CD14-positive monocyte (primary cell): Measurements from ENCODE around the gene KPNA3. TPM values are rescaled to one million over a fixed set of nuclear protein-coding genes. Genes with fewer than 3 reads are reported as not detected.

Experiments used
- DNase-seq, 3 donors: peaks; one replicate each; pipeline ENCODE4 v3.0.0-alpha.2; 2011 to 2022
- H2AFZ ChIP-seq: 2 replicates; pipeline ENCODE4 v1.6.0; 2012; ENCODE audit warnings: mild to moderate bottlenecking, low read depth, low read length, inconsistent platforms; ENCODE audit not compliant: insufficient read depth, poor library complexity, severe bottlenecking
- H3K27ac ChIP-seq, 2 donors: 1 replicate in 1 of 2; 2 replicates in 1 of 2; pipeline ENCODE4 v1.5.1; 2012 to 2013; ENCODE audit warnings: low read length in 2 of 2, control low read depth in 1 of 2, inconsistent platforms in 1 of 2, low read depth in 1 of 2, mild to moderate bottlenecking in 1 of 2
- H3K27me3 ChIP-seq, 2 donors: one replicate each; pipeline versions ENCODE4 v1.6.0 to v1.6.1; 2011 to 2013; ENCODE audit warnings: low read length in 2 of 2; ENCODE audit not compliant: control insufficient read depth in 2 of 2, insufficient read depth in 2 of 2
- H3K36me3 ChIP-seq, 2 donors: replicated peaks in 1 of 2; 1 replicate in 1 of 2; 2 replicates in 1 of 2; pipeline versions ENCODE4 v1.5.1 to v1.6.1; 2012 to 2013; ENCODE audit warnings: low read length in 2 of 2, control low read depth in 1 of 2, inconsistent platforms in 1 of 2, mild to moderate bottlenecking in 1 of 2; ENCODE audit not compliant: insufficient read depth in 2 of 2, control insufficient read depth in 1 of 2
- H3K4me1 ChIP-seq, 2 donors: 1 replicate in 1 of 2; 2 replicates in 1 of 2; pipeline versions ENCODE4 v1.5.1 to v1.6.1; 2012 to 2013; ENCODE audit warnings: low read length in 2 of 2, control low read depth in 1 of 2, inconsistent platforms in 1 of 2, mild to moderate bottlenecking in 1 of 2, moderate library complexity in 1 of 2; ENCODE audit not compliant: insufficient read depth in 2 of 2, control insufficient read depth in 1 of 2
- H3K4me2 ChIP-seq: replicated peaks from 2 replicates; pipeline ENCODE3; 2012; ENCODE audit warnings: low read length, moderate library complexity, mild to moderate bottlenecking; ENCODE audit not compliant: poor library complexity, severe bottlenecking; ENCODE audit errors: extremely low read depth
- H3K4me3 ChIP-seq, 3 experiments: fragments of 200-600 bp in 1 of 3; sonication (generic) in 1 of 3; replicated peaks in 1 of 3; 1 replicate in 2 of 3; 2 replicates in 1 of 3; pipeline ENCODE4 v1.5.1; 2011 to 2013; ENCODE audit warnings: low read length in 3 of 3, mild to moderate bottlenecking in 3 of 3, control low read depth in 2 of 3, low read depth in 2 of 3, inconsistent platforms in 1 of 3, moderate library complexity in 1 of 3
- H3K79me2 ChIP-seq: 2 replicates; pipeline ENCODE4 v1.6.0; 2012; ENCODE audit warnings: mild to moderate bottlenecking, control low read depth, inconsistent platforms, low read length, moderate library complexity; ENCODE audit not compliant: insufficient read depth
- H3K9ac ChIP-seq: 2 replicates; pipeline ENCODE4 v1.6.0; 2017; ENCODE audit warnings: low read length, mild to moderate bottlenecking; ENCODE audit not compliant: insufficient read depth, poor library complexity, severe bottlenecking
- H3K9me3 ChIP-seq, 2 donors: replicated peaks in 1 of 2; 1 replicate in 1 of 2; 2 replicates in 1 of 2; pipeline versions ENCODE4 v1.5.1 to v1.6.1; 2012 to 2013; ENCODE audit warnings: low read length in 2 of 2, control low read depth in 1 of 2; ENCODE audit not compliant: control insufficient read depth in 1 of 2, insufficient read depth in 1 of 2
- H4K20me1 ChIP-seq: 2 replicates; pipeline ENCODE4 v1.6.0; 2012; ENCODE audit warnings: mild to moderate bottlenecking, low read length, control low read depth, moderate library complexity; ENCODE audit not compliant: insufficient read depth
- H3K27ac Mint-ChIP-seq, 7 donors: one replicate each; pipeline ENCODE4 v1.8.0; 2020; ENCODE audit warnings: mild to moderate bottlenecking in 7 of 7, mixed read lengths in 7 of 7, moderate library complexity in 6 of 7, inconsistent platforms in 2 of 7
- H3K27me3 Mint-ChIP-seq, 3 donors: one replicate each; pipeline ENCODE4 v1.8.0; 2021 to 2022; ENCODE audit warnings: low read depth in 3 of 3, mild to moderate bottlenecking in 3 of 3, mixed read lengths in 3 of 3, moderate library complexity in 3 of 3, inconsistent platforms in 1 of 3
- H3K36me3 Mint-ChIP-seq, 2 donors: one replicate each; pipeline ENCODE4 v1.8.0; 2020; ENCODE audit warnings: mixed read lengths in 2 of 2, inconsistent platforms in 1 of 2, mild to moderate bottlenecking in 1 of 2
- H3K4me1 Mint-ChIP-seq: one replicate; pipeline ENCODE4 v1.8.0; 2020; ENCODE audit warnings: mild to moderate bottlenecking, mixed read lengths
- H3K4me3 Mint-ChIP-seq, 2 donors: one replicate each; pipeline ENCODE4 v1.8.0; 2020; ENCODE audit warnings: mild to moderate bottlenecking in 2 of 2, mixed read lengths in 2 of 2, moderate library complexity in 1 of 2
- H3K9me3 Mint-ChIP-seq, 7 donors: one replicate each; pipeline ENCODE4 v1.8.0; 2020 to 2022; ENCODE audit warnings: mixed read lengths in 7 of 7, mild to moderate bottlenecking in 6 of 7, moderate library complexity in 6 of 7, inconsistent platforms in 2 of 7
- WGBS: methylation state at CpG from one replicate; pipeline ENCODE4 v1.1.5; 2013; ENCODE audit warnings: missing lambda C conversion rate; ENCODE audit not compliant: insufficient coverage; 5-methylcytosine and 5-hydroxymethylcytosine counted together
- intact Hi-C, 2 donors: fragments of 100-400 bp; cut with micrococcal nuclease; formaldehyde crosslinking; loops; one replicate each; pipeline versions ENCODE4 v1.15.0 to v1.15.1; 2023
- polyA plus RNA-seq, 3 donors: library from polyadenylated mRNA; depleted of rRNA in 1 of 3; unstranded in 2 of 3; stranded (reverse) in 1 of 3; fragments of 300-500 nt in 2 of 3; fragments of >200 nt in 1 of 3; fragmentation: Illumina TruSeq in 2 of 3; gene quantifications; 1 replicate in 2 of 3; 2 replicates in 1 of 3; pipeline ENCODE4 v1.2.3, GENCODE V29; 2012 to 2021
- TF ChIP-seq, protein P1 (sequence below): fragments of 200-600 bp; IDR thresholded peaks from one replicate; pipeline ENCODE4 v1.8.0; 2022; ENCODE audit warnings: antibody characterized with exemption, mild to moderate bottlenecking

Gene KPNA3
- polyA plus RNA-seq, 3 donors: 11.5 to 15.3 (median 12.8) TPM

DNA sequence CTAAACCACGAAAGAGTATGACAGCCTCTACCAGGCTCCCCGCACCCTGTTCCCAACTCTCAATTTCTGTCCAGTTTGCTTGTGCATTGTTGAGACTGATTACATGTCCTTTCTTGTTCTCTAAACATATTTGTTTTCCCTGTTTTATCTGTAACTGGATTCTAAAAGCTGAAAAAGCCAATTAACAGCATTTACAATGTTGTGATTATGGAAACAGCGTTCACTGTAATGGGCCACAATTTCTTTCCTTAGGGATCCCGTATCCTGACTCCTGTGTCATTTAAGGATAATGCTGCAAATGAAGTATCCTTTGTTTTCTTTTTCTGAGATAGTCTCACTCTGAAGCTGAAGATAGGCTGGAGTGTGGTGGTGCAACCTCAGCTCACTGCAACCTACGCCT, 121.7 kb downstream of the KPNA3 start:
- Mint-ChIP-seq H3K27ac (no peak overlapping the region), H3K4me3 (no peak overlapping the region), H3K27me3 (peaks cover 0 to 3% (median 0%) of the 10 kb centered on the region in 3 donors), H3K4me1 (peaks cover 8% of the 10 kb centered on the region), H3K36me3 (peaks cover 16 to 25% of the 10 kb centered on the region in 2 donors), H3K9me3 (no peaks in the 10 kb centered on the region)
- intact Hi-C loops: loop anchor here in 1 of 2 donors (10.0 kb wide), 1 partner anchor 1394 kb away; no protein-coding TSS in a partner anchor
- Histone ChIP-seq H3K4me3 (no peak overlapping the region), H3K9ac (no peak overlapping the region), H2AFZ (no peak overlapping the region), H3K4me2 (no peak overlapping the region), H3K27me3 (no peaks in the 10 kb centered on the region), H3K27ac (no peak overlapping the region), H4K20me1 (no peaks in the 10 kb centered on the region), H3K79me2 (no peaks in the 10 kb centered on the region), H3K4me1 (peaks cover 0 to 6% of the 10 kb centered on the region in 2 donors), H3K36me3 (peaks cover 2 to 15% of the 10 kb centered on the region in 2 donors), H3K9me3 (no peaks in the 10 kb centered on the region)
- DNase-seq: no peak
- WGBS: 100% methylated on average over 1 of the region's 5 CpGs
- TF ChIP-seq, protein P1, sequence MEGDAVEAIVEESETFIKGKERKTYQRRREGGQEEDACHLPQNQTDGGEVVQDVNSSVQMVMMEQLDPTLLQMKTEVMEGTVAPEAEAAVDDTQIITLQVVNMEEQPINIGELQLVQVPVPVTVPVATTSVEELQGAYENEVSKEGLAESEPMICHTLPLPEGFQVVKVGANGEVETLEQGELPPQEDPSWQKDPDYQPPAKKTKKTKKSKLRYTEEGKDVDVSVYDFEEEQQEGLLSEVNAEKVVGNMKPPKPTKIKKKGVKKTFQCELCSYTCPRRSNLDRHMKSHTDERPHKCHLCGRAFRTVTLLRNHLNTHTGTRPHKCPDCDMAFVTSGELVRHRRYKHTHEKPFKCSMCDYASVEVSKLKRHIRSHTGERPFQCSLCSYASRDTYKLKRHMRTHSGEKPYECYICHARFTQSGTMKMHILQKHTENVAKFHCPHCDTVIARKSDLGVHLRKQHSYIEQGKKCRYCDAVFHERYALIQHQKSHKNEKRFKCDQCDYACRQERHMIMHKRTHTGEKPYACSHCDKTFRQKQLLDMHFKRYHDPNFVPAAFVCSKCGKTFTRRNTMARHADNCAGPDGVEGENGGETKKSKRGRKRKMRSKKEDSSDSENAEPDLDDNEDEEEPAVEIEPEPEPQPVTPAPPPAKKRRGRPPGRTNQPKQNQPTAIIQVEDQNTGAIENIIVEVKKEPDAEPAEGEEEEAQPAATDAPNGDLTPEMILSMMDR: no peak

DNA sequence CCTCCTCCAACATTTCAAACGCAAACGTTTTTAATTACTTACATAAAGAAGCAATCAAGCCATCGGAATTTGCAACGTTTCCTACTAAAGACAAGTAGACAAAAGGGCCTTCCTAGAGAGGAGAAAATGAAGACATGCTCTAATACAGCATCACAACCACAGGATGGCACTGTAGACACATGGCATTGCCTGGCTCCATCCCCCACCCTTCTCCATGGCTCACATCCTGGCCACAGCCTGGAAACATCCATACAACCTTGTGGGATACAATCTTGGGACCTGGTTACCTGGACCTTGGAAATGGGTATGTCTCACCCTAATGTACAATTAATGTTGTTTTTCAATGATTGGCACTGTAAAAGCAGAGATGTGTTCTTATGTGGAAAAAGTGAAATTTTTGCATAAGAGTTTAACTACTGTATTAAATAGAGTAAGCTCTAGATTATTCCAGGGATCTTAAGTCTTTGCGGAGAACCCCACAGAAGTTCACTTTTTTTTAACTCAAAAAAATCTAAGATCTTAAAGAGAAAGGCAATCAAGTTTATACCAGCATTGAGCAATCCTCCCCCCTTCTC, 122.7 kb downstream of the KPNA3 start:
- H3K4me1 Mint-ChIP-seq: peaks cover 8% of the 10 kb centered on the region
- no peaks in the 10 kb centered on the region for H3K9me3 ChIP-seq
- peaks cover 17 to 26% of the 10 kb centered on the region in 2 donors for H3K36me3 Mint-ChIP-seq
- no peak overlapping the region for H3K27ac Mint-ChIP-seq
- no peaks in the 10 kb centered on the region for H3K27me3 ChIP-seq
- H3K4me3 ChIP-seq: no peak overlapping the region
- peaks cover 0 to 3% (median 0%) of the 10 kb centered on the region in 3 donors for H3K27me3 Mint-ChIP-seq
- TF ChIP-seq, protein P1: peak; percentile 73
- no peak overlapping the region for H2AFZ ChIP-seq
- H3K4me2 ChIP-seq: no peak overlapping the region
- H3K79me2 ChIP-seq: no peaks in the 10 kb centered on the region
- H3K36me3 ChIP-seq: peaks cover 2 to 15% of the 10 kb centered on the region in 2 donors
- H3K4me3 Mint-ChIP-seq: no peak overlapping the region
- 75% methylated on average over 2 of the region's 5 CpGs for WGBS
- no peaks in the 10 kb centered on the region for H3K9me3 Mint-ChIP-seq
- peak in 1 of 3 donors; percentile 22 for DNase-seq
- intact Hi-C loops: loop anchor here in 1 of 2 donors (10.0 kb wide), 1 partner anchor 1395 kb away; no protein-coding TSS in a partner anchor
- H3K27ac ChIP-seq: no peak overlapping the region
- peaks cover 0 to 6% of the 10 kb centered on the region in 2 donors for H3K4me1 ChIP-seq
- H4K20me1 ChIP-seq: no peaks in the 10 kb centered on the region
- H3K9ac ChIP-seq: no peak overlapping the region
